ENCODE measurements around the gene HECW1.

Gene HECW1

DNA sequence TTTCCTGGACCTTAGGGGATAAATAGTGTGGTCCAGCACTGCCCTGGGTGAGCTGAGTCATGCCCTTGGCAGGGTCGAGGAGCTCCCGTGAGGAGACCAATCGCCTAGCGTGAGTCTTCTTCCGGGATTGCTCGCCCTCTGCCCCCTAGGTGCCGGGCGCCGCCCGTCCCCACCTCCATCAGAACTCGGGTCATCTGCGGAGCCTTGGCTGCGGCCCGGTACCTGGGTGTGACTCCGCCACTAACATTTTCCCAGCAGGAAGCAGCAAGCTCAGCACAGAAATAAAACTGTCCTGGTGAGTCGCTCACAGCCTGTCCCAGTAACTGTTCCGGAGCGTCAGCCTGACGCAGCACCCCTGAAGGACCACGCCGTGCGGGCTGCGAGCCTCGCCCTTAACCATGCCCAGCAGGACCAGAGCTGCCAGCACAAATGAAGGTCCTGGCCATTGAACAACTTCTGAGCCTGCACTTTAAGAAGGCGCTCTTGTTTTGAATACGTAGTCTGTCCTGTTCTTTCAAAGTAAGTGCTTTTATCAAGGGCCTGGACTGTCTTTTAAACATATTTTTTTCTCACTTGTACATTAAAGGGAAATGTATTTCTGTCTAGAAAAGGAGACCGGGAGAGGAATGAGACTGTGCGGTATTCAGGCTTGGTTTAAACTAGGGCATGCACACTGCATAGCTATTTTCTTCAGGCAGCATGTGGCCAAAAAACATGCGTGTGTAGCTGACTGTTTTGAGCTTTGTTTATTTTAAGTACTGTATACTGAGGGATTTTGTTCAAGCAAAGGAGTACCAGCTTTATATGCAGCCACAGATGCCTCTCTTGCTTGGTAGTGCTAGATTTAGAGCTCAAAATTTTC, 136.7 kb downstream of the HECW1 start:
- intact Hi-C loops (cut with micrococcal nuclease): no loop called here
- Mint-ChIP-seq H3K27me3 (peaks cover 6% of the 10 kb centered on the region), H3K9me3 (no peaks in the 10 kb centered on the region), H3K4me3 (no peak overlapping the region), H3K4me1 (ENCODE audit: low read depth) (no peaks in the 10 kb centered on the region), H3K36me3 (ENCODE audit: low read depth) (peaks cover 7% of the 10 kb centered on the region), H3K27ac (no peak overlapping the region)

DNA sequence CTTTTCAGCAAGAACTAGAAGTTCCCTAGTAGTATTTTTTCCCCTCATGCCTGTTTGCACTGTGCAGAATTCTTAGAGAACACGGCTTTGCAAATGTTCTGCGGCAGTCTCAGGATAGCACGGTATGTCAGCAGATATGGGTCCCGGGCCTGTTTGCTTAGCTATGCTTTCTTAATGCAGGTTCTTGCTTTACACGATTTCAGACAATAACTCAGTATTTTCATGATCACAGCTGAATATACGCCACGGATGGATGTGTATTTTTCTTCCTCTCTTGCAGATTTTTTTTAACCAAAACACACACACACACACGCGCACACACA, 137.3 kb downstream of the HECW1 start:
- Mint-ChIP-seq H3K27me3 (peaks cover 6% of the 10 kb centered on the region), H3K4me1 (ENCODE audit: low read depth) (no peaks in the 10 kb centered on the region), H3K4me3 (no peak overlapping the region), H3K9me3 (no peaks in the 10 kb centered on the region), H3K36me3 (ENCODE audit: low read depth) (peaks cover 7% of the 10 kb centered on the region), H3K27ac (no peak overlapping the region)
- intact Hi-C loops (cut with micrococcal nuclease): no loop called here

- no peak overlapping the region for H3K27ac Mint-ChIP-seq
- H3K27me3 Mint-ChIP-seq: no peaks in the 10 kb centered on the region
These were observed 148.8 kb downstream of the HECW1 start for GRCh38 chr7:43260980-43261878.

GRCh38 chr7:43265139-43265538, 152.7 kb downstream of the HECW1 start:
- intact Hi-C loops (cut with micrococcal nuclease): no loop called here
- Mint-ChIP-seq H3K4me3 (no peak overlapping the region), H3K27me3 (peaks cover 3% of the 10 kb centered on the region), H3K4me1 (ENCODE audit: low read depth) (no peaks in the 10 kb centered on the region), H3K36me3 (ENCODE audit: low read depth) (no peaks in the 10 kb centered on the region), H3K27ac (no peak overlapping the region), H3K9me3 (no peaks in the 10 kb centered on the region)

More at GRCh38 chr7:43260980-43261878, 148.8 kb downstream of the HECW1 start:
- H3K36me3 Mint-ChIP-seq (ENCODE audit: low read depth): no peaks in the 10 kb centered on the region
- no peak overlapping the region for H3K4me3 Mint-ChIP-seq
- no peaks in the 10 kb centered on the region for H3K4me1 Mint-ChIP-seq (ENCODE audit: low read depth)
- intact Hi-C loops (cut with micrococcal nuclease): loop anchor here (1.0 kb wide), 1 partner anchor 320 kb away; no protein-coding TSS in a partner anchor
- no peaks in the 10 kb centered on the region for H3K9me3 Mint-ChIP-seq

GRCh38 chr7:43273939-43274719, 161.7 kb downstream of the HECW1 start:
- intact Hi-C loops (cut with micrococcal nuclease): no loop called here
- H3K27me3 Mint-ChIP-seq: peaks cover 4% of the 10 kb centered on the region
- H3K4me1 Mint-ChIP-seq (ENCODE audit: low read depth): no peaks in the 10 kb centered on the region
- H3K27ac Mint-ChIP-seq: no peak overlapping the region
- H3K36me3 Mint-ChIP-seq (ENCODE audit: low read depth): no peaks in the 10 kb centered on the region
- no peak overlapping the region for H3K4me3 Mint-ChIP-seq
- H3K9me3 Mint-ChIP-seq: no peaks in the 10 kb centered on the region

DNA sequence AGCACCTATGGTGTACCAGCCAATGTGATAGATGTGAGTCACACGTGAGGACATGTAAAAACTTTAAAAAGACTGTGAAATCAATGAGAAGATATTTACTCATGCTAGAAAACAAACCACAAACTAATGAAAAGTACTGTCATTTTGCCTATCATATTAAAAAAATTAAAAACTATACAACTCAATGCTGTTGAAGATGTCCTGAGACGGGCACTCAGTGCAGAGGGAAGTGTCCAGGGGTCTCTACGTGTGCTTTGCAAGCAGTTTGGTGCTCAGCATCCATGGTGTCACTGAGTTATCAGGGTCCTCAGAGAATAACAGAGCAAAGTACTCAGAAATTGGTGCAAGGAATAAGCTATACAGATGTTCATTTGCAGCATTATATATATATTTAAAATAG, 162.3 kb downstream of the HECW1 start:
- no peaks in the 10 kb centered on the region for H3K9me3 Mint-ChIP-seq
- H3K27me3 Mint-ChIP-seq: peaks cover 2% of the 10 kb centered on the region
- H3K36me3 Mint-ChIP-seq (ENCODE audit: low read depth): no peaks in the 10 kb centered on the region
- no peaks in the 10 kb centered on the region for H3K4me1 Mint-ChIP-seq (ENCODE audit: low read depth)
- intact Hi-C loops (cut with micrococcal nuclease): no loop called here
- H3K27ac Mint-ChIP-seq: no peak overlapping the region
- no peak overlapping the region for H3K4me3 Mint-ChIP-seq

GRCh38 chr7:43276547-43276946, 164.1 kb downstream of the HECW1 start:
- Mint-ChIP-seq H3K27me3 (peaks cover 2% of the 10 kb centered on the region), H3K4me1 (ENCODE audit: low read depth) (no peaks in the 10 kb centered on the region), H3K9me3 (no peaks in the 10 kb centered on the region), H3K4me3 (no peak overlapping the region), H3K36me3 (ENCODE audit: low read depth) (no peaks in the 10 kb centered on the region), H3K27ac (no peak overlapping the region)
- intact Hi-C loops (cut with micrococcal nuclease): no loop called here

- H3K27me3 Mint-ChIP-seq: peaks cover 2% of the 10 kb centered on the region
- no peaks in the 10 kb centered on the region for H3K9me3 Mint-ChIP-seq
- no peaks in the 10 kb centered on the region for H3K36me3 Mint-ChIP-seq (ENCODE audit: low read depth)
- no peaks in the 10 kb centered on the region for H3K4me1 Mint-ChIP-seq (ENCODE audit: low read depth)
- no peak overlapping the region for H3K27ac Mint-ChIP-seq
- intact Hi-C loops (cut with micrococcal nuclease): no loop called here
- no peak overlapping the region for H3K4me3 Mint-ChIP-seq
These were observed 165.7 kb downstream of the HECW1 start for GRCh38 chr7:43278088-43278644.

- Mint-ChIP-seq H3K27me3 (peaks cover 2% of the 10 kb centered on the region), H3K4me3 (no peak overlapping the region), H3K36me3 (ENCODE audit: low read depth) (no peaks in the 10 kb centered on the region), H3K9me3 (no peaks in the 10 kb centered on the region), H3K27ac (no peak overlapping the region), H3K4me1 (ENCODE audit: low read depth) (no peaks in the 10 kb centered on the region)
- intact Hi-C loops (cut with micrococcal nuclease): no loop called here
These were observed 168.8 kb downstream of the HECW1 start for GRCh38 chr7:43281268-43281667.

DNA sequence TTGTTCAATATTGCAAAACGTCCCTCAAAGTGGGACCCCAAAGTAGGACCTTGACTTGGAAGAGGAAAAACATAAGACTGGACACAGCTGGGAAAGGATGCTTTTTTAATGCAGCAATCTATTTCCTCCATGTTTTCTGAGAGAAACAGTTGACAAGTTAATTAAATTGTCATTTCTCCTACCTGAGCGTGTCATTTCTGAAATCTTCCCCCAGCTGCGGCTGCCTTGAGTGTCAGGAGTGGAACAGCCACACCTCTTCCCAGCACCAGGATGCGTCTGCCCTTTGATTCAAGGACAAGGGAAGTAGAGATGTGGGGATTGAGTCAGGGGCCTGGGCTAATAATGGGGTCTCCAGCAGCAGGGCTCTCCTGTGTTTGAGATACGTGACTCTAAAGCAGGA, 171.3 kb downstream of the HECW1 start:
- Mint-ChIP-seq H3K4me1 (ENCODE audit: low read depth) (no peaks in the 10 kb centered on the region), H3K9me3 (no peaks in the 10 kb centered on the region), H3K27ac (no peak overlapping the region), H3K36me3 (ENCODE audit: low read depth) (no peaks in the 10 kb centered on the region), H3K4me3 (no peak overlapping the region), H3K27me3 (no peaks in the 10 kb centered on the region)
- intact Hi-C loops (cut with micrococcal nuclease): no loop called here

DNA sequence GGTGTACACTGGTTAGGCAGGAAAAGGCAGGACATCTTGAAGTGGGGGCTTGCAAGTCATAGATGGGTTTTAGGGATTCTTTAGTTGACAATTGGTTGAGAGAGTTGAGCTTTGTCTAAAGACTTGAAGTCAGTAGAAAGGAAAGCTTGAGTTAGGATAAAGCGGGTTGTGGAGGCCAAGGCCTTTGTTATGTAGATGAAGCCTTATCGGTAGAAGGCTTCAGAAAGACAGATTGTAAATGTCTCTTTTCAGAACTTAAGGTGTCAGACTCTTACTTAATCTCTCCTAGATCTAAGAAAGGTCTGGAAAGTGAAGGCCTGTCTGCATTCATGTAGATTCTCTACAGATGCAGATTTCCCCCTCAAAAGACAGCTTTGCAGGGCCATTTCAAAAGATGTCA, 177.4 kb downstream of the HECW1 start:
- Mint-ChIP-seq H3K27ac (no peak overlapping the region), H3K4me1 (ENCODE audit: low read depth) (no peaks in the 10 kb centered on the region), H3K36me3 (ENCODE audit: low read depth) (no peaks in the 10 kb centered on the region), H3K9me3 (peaks cover 25% of the 10 kb centered on the region), H3K27me3 (peaks cover 3% of the 10 kb centered on the region), H3K4me3 (no peak overlapping the region)
- intact Hi-C loops (cut with micrococcal nuclease): no loop called here

DNA sequence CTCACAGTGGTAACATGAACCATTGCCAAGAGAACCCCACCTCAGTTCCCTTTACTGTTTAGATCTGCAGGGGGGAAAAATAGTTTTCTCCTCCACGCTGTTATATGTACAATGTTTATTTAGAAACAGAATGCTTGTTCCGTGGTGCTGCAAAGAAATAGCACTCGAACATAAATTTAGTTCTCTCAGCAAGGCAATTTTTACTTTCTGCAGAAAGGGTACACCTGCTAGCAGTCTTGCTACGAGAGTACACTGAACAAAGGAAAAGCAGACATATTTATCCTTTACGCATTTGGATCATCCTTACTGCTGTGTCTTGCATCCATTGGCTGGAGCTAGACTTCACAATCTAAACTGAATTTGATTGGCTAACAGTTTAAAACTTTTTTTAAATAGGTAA, 178.5 kb downstream of the HECW1 start:
- intact Hi-C loops (cut with micrococcal nuclease): no loop called here
- Mint-ChIP-seq H3K36me3 (ENCODE audit: low read depth) (no peaks in the 10 kb centered on the region), H3K4me1 (ENCODE audit: low read depth) (no peaks in the 10 kb centered on the region), H3K27ac (no peak overlapping the region), H3K27me3 (peaks cover 3% of the 10 kb centered on the region), H3K9me3 (peaks cover 25% of the 10 kb centered on the region), H3K4me3 (no peak overlapping the region)

GRCh38 chr7:43291789-43292188, 179.3 kb downstream of the HECW1 start:
- Mint-ChIP-seq H3K27me3 (peaks cover 3% of the 10 kb centered on the region), H3K27ac (no peak overlapping the region), H3K4me1 (ENCODE audit: low read depth) (no peaks in the 10 kb centered on the region), H3K4me3 (no peak overlapping the region), H3K9me3 (peaks cover 25% of the 10 kb centered on the region), H3K36me3 (ENCODE audit: low read depth) (no peaks in the 10 kb centered on the region)
- intact Hi-C loops (cut with micrococcal nuclease): no loop called here

All from dendritic cell treated with granulocyte-macrophage colony-stimulating factor and Interleukin-4, amounts not matched to agents 40 ng/mL and 50 ng/mL, for 4 days (primary cell).